Measurements from ENCODE around the gene GTPBP3.
A peak's percentile ranks its signal among the peaks of the same experiment; 100 is the strongest.
"Not testable (repeated sequence)": the region's sequence is repeated elsewhere in the genome, so short reads cannot be mapped to it uniquely, and the experiment has no call there.

Gene GTPBP3

DNA sequence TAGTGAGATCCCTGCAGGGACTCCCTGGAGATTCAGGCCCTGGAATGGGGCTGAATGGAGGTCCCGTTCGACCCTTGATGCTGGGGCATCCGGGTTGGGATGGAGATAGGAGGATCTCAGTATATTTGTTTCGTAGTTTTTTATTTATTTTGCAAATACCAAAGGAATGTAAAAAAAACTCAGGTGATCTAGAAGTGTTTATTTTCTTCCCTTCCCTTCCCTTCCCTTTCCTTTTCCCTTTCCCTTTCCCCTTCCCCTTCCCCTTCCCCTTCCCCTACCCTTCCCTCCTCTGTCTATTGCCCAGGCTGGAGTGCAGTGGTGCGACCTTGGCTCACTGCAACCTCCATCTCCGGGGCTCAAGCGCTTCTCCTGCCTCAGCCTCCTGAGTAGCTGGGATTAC lies 4.5 kb downstream of the GTPBP3 start:
- DNase-seq (ENCODE audit: low spot score), result no peak

DNA sequence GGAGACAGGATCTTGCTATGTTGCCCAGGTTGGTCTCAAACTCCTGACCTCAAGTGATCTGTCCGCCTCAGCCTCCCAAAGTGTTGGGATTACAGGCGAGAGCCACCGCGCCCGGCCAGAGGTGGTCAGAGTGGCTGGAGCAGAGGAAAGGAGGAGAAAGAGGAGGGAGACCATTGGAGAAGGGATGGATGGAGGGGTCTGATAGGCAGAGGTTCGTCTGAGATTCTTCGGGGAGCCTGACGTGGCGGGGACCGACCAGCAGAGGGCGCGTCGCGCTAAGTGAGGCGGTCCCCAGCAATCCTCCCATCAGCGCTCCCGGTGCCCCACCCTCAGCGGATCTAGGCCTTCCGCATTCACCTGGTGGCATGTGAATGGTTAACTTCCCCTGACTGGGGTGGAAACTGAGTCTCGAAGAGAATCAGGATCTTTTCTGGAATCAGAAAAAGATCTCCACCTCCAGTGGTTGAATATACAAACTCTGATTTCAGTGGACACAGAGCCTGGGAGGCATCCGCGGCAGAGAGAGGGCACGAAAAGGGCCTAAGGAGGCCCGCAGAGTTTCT lies 8.8 kb downstream of the GTPBP3 start:
- peak; percentile 83 for DNase-seq (ENCODE audit: low spot score)

DNA sequence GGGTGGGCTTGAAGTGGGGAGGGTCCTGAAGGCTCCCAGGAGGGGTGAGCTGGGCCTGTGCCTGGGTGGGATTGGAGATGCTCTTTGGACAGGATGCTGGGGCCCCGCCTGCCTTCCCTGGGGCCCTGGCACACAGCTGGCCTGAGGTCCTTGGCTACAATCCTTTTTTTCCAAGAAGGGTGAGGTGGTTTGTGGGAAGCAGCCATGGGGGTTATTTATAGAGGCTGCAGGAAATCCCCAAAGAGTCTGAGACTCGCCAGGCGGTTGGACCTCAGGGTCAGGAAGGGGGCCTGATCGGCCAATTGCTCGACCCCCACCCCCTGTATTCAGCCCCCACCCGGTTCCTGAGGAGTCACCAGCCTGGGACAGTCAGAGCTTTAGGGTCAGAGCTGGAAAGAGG lies 10.0 kb downstream of the GTPBP3 start:
- no peak for DNase-seq (ENCODE audit: low spot score)

DNA sequence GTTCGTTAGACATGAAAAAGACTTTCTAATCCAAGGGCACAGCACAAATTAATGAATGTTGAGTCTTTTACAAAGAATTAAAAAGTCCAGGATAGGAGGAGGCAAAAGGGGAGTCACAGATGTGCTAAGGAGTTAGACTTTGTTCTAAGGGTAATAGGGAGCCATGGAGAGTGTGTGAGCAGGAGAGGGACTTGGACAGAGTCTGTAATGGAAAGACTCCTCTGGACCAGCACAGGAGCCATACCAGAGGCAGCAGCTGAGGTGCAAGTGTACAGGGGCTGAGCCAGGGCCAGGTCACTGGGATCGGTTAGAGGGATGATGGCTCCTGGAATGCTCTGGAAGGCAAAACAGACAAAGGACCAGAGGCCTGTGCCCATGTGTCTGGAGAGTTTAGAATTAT lies 10.5 kb downstream of the GTPBP3 start:
- no peak for DNase-seq (ENCODE audit: low spot score)

DNA sequence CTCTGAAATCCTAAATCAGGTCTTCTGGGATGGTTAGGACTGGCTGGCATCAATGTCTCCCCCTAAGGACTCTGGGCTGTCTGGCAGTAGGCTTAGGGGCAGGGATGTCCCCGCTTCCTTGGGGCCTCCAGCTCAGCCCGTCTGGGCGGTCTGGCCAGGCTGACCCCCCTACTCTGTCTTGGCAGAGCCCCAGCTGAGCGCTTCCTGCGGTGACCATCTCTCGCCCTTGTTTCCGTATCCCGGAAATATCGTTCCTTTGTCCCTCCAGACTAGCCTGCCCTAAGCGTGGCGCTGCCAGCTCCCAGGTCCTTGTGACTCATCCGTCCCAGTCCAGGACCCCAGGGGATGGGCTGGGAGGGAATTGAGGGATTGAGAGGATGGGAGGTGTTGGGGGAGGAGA lies 11.3 kb downstream of the GTPBP3 start:
- peak; percentile 42 for DNase-seq (ENCODE audit: low spot score)

DNA sequence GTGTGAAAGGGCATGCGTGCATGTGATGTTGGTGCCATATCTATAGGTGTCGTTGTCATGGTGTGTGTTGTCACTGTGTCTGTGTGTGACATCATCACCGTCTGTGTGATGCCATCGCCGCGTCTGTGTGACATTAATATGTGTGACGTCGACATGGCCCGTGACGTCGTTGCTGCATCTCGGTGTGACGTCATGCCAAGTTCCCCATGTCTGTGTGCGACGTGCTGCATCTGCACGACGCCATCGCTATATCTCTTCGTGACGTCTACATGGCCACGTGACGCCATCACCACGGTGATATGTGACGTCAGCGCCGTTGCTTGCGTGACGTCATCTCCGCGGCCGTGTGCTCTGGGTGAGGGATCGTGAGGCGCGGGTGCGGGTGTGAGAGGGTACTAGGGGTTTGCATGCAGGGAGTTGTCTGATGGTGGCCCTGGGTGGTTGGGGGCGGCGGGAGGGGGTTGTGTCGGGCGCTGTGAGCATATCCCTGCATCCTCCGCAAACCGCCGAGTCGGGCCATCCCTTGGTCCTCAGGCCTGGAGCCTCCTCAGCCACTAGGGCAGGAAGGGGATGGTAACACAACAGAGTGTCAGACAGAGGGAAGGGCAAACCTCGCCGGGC lies 14.6 kb downstream of the GTPBP3 start:
- DNase-seq (ENCODE audit: low spot score), result no peak

DNA sequence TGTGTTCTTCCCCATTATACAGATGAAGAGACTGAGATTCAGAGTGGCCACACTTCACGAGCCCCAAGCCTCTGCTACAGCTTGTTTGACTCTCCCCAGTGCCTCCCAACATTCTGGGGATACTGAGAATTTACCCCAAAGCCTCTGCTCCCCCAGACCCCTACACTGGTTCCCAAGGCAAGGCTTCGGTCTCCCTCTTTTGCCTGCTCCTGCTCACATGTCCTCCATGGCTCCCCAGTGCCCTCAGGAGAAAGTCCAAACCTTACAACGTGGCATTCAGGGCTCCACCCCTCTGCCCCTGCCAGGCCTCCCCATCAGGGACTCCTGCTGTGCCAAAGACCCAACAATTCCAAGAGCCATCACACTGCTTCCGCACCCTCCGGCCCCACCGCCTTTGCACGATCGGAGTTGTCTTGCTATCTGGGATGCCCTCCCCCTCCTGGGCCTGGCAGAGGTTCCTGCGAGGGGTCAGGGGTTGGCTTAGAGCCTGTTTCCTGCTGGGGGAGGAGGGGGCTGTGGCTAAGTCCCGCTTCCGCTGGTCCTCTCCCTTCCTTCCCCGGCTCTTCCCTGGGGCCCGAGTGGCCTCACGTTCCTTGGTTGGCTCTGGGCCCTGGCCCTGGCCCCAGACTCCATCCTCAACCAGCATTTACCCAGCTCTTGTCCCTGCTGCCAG lies 15.4 kb downstream of the GTPBP3 start:
- no peak for DNase-seq (ENCODE audit: low spot score)

DNA sequence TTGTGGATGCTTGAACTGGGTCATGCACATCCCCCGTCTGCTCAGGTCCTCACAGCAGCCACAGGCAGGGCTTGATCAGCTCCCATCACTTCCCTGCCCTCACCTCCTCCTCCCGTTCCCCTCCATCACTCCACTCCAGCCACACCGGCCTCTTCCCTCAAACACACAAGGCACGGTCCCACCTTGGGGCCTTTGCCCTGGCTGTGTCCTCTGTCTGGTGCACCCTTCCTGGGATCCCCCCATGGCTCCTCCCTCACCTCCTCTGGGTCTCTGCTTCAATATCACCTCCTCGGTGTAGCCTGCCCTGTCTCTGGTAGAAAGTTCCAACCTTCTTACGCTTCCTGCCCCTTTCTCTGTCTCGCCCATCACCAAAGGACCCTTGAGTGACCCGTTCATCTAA lies 16.0 kb downstream of the GTPBP3 start:
- DNase-seq (ENCODE audit: low spot score), result no peak

DNA sequence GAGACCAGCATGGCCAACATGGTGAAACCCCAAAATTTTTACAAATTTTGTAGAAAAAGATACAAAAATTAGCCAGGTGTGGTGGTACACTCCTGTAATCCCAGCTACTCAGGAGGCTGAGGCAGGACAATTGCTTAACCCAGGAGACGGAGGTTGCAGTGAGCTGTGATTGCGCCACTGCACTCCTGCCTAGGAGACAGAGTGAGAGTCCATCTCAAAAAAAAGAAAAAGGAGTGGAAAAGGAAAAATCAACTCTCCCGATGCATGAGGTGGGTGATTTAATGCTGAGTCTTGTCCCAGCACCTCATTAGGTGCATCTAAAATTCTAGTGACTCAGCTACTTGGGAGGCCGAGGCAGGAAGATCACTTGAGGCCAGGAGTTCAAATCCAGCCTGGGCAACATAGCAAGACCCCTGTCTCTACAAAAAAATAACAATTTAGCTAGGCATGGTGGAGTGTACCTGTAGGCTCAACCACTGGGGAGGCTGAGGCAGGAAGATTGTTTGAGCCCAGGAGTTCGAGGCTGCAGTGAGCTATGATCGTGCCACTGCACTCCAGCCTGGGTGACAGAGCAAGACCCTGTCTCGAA lies 19.8 kb downstream of the GTPBP3 start:
- DNase-seq (ENCODE audit: low spot score), result no peak

DNA sequence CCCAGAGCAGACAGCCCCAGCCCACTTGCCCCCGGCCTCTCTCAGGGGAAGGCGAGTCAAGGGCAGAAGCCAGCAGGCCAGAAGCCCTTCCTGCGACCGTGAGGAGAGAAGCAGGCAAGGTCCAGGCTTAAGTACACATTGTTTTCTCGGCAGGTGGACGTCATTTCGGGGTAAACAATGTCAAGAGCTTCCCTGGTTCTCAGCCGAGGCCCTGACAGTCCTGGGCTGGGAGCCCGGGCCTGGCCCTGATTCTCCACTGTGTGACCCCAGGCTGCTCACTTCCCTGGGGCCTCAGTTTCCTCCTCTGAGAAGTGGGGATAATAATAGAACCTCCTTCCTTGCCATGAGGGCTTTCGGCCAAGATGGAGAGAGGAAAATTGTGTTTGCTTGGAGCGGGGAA lies 20.4 kb downstream of the GTPBP3 start:
- no peak for DNase-seq (ENCODE audit: low spot score)

DNA sequence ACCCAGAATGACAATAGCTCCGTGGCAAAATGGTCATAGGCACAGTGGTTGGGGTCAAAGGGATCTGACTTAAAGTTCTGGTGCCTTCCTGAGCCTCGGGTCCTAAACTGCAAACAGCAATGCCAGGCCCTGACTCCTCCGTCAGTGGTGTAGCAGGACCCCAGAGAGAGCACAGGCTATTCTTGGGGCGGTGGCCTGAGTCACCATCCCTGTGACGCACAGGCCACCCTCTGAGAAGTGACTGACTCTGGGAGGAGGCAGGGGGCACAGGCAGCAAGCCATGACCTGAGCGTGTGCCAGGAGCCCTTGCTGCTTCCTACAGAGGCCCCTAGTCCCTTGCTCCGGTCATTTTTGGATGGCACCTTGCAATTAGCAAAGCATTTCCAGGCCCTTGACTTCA lies 21.0 kb downstream of the GTPBP3 start:
- peak; percentile 38 for DNase-seq (ENCODE audit: low spot score)

DNA sequence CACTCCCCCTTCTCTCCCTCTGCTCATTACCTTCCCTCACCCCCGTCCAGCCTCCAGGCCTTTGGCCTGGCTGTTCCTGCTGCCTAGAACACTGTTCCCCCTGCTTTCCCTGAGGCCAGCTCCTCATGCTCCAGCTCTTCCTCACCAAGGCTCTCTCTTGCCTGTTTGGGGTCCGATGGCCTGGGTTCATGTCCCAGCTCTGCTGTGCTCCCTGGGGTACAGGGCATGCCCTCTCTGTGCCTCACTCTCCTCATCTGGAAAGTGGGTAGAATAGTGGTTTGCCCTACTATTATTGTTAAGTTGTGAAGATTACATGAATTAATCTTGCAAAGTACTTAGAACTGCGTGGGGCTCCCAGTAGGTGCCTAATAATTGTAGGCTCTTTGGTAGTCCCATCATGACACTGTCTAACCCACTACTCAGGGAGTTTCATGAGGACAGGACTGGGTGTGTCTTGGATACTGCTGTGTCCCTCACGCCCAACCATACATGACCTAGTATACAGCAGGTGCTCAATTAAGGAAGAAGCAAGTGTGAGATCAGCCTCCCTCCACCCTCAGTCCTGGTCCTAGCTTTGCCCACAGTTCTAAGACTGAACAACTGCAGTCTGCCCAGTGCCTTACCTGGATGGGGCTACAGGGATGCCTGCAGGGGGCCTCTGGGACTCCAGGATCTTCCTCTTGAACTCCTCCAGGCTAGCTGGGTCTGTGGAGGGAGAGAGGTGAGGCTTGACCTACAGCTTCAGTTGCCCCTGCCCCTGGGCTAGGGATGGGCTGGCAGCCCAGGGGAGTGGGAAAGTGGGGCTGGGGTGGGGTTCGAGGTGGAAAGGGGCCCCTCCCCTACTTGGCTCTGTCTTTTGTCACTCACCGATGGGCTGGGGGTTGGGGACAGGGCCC lies 22.8 kb downstream of the GTPBP3 start:
- DNase-seq (ENCODE audit: low spot score), result no peak

DNA sequence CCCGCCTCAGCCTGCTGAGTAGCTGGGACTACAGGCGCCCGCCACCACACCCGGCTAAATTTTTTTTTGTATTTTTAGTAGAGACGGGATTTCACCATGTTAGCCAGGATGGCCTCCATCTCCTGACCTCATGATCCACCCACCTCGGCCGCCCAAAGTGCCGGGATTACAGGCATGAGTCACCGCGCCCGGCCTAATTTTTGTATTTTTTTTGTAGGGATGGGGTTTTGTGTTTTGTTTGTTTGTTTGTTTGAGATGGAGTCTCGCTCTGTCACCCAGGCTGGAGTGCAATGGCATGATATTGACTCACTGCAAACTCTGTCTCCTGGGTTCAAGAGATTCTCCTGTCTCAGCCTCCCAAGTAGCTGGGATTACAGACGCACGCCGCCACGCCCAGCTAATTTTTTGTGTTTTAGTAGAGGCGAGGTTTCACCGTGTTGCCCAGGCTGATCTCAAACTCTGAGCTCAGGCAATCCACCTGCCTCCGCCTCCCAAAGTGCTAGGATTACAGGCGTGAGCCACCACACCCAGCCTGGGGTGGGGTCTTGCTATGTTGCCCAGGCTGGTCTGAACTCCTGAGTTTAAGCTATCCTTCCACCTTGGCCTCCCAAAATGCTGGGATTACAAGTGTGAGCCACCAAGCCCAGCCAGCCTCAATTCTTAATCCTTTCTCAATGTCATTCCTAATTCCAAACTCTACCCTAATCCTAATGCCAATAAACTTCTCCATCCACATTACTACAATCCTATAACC lies 26.7 kb downstream of the GTPBP3 start:
- DNase-seq (ENCODE audit: low spot score), result not testable (repeated sequence)

DNA sequence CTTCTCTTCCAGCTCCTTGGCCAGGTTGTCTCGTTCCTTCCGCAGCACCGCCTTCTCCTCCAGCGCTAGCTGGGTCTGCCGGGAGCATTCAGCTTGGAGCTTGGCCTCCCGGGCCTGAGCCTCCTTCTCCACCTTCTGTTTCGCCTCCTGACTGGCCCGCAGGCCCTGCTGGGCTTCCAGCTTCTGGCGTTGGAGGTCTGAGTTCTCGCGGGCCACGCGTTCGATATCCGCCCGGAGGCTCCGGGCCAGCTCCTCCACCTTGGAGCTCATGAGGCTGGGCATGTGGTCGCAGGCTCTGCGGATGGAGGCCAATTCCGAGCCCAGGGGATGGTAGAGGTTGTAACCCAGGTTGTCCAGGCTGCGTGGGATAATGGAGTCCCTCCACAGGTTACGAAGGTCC lies 28.0 kb downstream of the GTPBP3 start:
- DNase-seq (ENCODE audit: low spot score), result no peak

DNA sequence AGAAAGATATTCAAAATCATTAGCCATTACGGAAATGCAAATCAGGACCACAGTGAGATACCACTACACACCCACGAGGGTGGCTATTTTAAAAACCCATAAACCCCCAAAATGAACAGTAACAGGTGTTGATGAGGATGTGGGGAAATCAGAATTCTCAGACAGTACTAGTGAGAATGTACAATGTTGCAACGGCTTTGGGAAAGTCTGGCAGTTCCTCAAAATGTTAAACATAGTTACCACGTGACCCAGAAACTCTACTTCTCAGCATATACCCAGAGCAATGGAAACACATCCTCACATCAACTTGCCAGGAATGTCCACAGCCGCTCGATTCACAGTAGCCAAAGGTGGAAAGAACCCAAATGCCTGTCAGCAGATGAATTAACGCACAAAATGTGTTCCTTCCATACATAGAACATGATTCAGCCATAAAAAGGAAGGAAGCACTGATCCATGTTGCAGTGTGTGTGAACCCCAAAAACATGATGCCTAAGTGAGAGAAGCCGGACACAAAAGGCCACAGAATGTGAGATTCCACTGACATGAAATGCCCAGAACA lies 32.8 kb downstream of the GTPBP3 start:
- no peak for DNase-seq (ENCODE audit: low spot score)

DNA sequence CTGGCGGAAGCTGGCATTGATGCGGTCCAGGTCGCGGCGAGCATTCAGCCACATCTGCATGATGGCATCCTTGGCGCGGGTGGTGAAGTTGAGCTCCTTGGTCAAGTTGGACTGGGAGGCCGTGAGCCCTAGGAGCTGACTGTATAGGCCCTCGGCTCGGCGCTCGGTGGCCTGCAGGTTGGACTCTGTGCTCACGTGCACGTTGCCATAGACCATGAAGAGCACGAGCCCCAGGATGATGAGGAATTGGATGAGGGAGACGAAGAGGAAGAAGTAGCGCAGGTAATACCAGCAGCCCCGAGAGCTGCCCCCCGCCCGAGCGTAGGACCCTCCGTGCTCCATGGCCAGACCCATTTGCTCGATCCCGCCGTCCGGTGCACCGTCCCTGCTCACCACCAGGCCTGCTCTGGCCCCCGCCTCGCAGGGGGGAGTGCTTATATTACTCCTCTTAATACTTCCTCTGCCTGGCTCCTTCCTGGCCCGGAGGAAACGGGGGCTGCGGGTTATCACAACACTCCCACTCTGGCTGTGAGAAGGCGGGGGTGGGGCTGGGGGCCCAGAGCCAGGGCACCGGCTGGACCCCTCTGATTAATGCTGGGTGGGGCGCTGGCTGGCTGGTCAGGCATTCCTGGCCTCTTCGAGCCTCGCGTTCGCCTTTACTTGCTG lies 39.7 kb downstream of the GTPBP3 start, which contains the start of gene PLVAP:
TSS of gene PLVAP (minus strand) at position 408 of the 666 bp plus-strand sequence. CDS start at position 354, 54 bp downstream.
- DNase-seq (ENCODE audit: low spot score), result no peak

DNA sequence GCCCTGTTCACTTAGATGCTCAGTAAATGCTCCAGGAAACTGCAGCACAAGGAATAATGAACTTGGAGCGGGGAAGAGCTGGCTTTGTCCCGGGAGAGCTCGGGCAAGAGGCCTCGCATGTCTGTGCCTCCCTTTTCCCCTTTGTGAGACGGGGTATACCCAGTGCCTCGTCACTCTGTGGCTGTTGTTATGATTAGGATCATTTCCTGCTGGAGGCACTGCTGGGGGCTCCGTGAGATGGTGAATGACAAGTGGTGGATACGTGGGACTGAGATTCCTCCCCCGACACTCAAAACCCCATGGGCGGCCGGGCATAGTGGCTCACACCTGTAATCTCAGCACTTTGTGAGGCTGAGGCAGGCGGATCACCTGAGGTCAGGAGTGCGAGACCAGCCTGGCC lies 40.9 kb downstream of the GTPBP3 start:
- no peak for DNase-seq (ENCODE audit: low spot score)

DNA sequence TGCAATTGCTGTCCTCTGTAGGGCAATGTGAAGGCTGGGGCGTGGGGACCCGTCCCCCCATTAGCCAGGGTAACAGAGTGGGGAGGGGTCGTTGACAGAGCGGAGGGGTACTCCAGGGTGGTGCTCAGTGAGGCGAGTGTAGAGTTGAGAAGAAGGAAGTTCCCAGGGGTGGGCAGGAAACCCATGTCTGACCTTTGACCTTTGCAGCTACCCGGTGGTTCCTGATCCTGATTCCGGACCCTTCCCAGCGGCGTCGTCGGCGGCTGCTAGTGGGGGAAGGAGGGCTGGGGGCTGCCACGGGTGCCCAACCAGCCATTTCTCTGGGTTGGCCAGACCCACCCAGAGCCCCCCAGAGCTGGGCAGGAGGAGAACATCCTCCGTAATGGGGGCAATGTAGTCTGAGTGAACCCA lies 41.9 kb downstream of the GTPBP3 start:
- DNase-seq (ENCODE audit: low spot score), result no peak

DNA sequence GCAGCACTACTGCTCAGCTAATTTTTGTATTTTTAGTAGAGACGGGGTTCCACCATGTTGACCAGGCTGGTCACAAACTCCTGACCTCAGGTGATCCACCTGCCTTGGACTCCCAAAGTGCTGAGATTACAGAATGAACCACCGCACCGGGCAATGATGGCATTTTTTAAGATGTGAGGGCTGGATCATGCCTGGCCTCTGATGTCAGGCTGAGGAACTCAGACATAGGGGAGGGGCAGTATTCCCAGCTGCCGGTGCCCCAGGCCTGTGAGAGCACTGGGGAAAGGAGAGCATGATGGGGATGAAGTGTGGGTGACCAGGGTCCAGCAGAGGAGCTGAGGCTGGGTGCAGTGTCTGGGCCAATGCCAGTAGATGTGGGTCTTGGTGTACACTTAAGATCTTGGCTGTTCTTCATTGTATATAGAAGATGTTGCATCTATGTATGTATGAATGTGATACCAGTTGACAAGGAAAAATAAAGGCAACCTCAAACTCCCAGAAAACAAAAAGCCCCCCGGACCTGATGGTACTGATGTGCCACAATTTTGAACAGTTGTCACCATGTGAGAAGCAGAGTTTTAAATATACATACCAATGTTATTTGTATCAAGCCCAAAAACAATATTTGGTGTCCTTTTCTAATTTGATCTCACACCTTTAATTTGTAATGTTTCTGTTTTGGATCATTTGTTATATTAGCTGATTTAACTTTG lies 43.2 kb downstream of the GTPBP3 start:
- no peak for DNase-seq (ENCODE audit: low spot score)
